ENCODE measurements around the gene DCPS.
"Not testable (repeated sequence)": the region's sequence is repeated elsewhere in the genome, so short reads cannot be mapped to it uniquely, and the experiment has no call there.

DCPS gene

GRCh38 chr11:126358763-126359160 is 54.9 kb downstream of the DCPS start:
- DNase-seq (ENCODE audit: low spot score), result no peak

DNA sequence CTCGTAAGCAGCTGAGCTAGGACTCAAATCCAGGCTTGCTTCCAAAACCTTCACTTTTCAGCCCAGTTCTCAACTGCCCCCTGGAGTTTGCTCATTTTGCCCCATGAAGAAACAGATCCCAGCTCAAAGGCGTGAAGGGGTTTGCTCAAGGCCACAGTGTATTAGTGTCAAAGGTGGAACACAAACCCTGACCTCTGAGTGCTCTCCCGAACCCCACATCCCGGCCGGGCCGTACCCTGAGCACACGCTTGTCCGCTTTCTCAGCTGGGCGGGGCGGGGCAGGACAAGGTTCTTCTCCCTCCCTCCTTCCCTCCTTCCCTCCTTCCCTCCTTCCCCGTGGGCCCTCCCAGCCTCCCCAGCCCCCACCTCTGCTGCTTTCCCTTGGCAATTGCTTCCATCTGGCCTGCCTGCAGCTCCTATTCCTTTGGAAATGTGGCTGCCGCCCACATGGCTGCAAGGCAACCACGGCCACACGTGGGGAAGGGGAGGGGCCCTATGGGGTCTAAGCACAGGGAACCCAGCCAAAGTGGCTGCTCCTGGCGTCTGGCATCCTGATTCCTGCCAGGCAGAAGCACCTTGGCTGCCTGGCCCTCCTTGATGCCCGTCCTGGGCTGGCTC is 55.7 kb downstream of the DCPS start:
- DNase-seq (ENCODE audit: low spot score), result no peak

DNA sequence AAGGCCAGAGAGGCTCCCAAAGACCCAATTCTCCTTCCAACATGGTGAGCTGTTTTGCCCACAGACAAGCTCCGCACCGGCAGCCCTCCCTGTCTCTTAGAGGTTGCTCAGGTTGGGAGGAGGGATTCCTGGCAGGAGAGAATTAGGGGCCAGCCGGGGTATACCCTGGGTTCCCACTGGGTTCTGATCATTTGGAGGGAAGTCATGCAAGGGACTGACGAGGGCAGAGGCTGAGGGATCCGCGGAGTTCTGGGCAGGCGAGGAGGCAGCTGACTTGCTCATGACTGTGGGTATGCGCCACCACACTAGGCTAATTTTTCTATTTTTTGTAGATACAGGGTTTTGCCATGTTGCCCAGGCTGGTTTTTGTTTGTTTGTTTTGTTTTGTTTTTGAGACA is 56.2 kb downstream of the DCPS start:
- no peak for DNase-seq (ENCODE audit: low spot score)

DNA sequence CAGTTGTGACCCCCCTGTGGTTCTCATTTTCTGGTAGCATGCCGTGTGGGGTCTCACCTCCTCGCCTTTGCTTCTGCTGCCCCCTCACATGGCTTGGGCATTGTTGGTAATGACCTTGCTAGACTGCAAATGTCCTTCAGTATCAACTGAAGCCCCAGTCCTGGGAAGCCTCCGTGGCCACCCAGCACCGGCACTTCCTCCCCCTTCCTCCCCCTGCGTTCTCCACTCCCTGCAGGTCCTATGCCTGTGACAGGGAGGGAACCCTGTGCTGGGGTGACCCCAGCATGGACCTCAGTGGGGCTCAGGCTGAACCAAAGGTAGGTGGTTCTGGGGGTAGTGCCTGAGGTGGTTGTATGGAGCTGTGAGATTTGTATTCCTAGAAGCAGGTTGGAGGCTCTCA is 57.5 kb downstream of the DCPS start:
- DNase-seq (ENCODE audit: low spot score), result no peak

- no peak for DNase-seq (ENCODE audit: low spot score)
Observed at GRCh38 chr11:126362879-126363655, 59.2 kb downstream of the DCPS start.

GRCh38 chr11:126363706-126364248 is 59.9 kb downstream of the DCPS start:
- no peak for DNase-seq (ENCODE audit: low spot score)

DNA sequence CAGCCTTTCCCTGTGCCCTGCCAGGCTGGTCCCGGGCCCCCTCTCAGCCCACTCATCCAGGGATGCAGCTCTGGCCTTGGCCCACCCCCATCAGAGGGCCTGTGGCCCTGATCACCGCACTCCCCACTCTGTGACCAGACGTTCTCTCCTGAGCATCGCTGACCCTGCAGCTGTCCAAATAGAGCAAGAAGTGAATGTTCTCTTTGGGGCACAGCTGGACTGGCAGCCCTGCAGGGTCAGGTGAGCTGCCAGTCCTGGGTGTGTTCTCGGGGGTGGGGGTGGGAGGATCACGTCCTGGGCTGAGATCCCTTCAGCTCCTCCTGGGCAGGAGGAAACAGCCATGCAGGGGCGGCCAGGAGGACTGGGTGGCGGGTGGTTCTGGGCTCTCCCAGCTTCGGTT is 60.9 kb downstream of the DCPS start:
- not testable (repeated sequence) for DNase-seq (ENCODE audit: low spot score)

DNA sequence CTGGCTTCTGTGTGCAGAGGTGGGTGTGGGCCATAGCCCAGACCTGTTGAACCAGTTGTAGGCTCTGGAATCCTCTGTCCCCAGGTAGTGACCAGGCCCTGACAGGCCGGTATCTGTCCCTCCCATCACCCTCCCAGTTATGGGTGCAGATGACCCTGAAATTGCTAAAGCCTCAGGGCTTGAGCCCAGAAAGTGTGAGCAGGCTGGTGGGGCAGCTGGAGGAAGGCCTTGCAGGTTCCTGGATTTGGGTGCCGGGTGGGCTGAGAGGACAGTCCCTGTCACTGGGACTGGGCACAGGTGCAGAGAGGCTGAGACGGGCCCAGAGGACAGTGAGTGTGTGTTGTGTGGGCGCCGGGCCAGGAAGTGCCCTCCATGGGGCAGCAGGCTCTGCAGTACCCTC is 61.6 kb downstream of the DCPS start:
- DNase-seq (ENCODE audit: low spot score), result not testable (repeated sequence)

GRCh38 chr11:126366064-126366822 is 62.4 kb downstream of the DCPS start:
- no peak for DNase-seq (ENCODE audit: low spot score)

DNA sequence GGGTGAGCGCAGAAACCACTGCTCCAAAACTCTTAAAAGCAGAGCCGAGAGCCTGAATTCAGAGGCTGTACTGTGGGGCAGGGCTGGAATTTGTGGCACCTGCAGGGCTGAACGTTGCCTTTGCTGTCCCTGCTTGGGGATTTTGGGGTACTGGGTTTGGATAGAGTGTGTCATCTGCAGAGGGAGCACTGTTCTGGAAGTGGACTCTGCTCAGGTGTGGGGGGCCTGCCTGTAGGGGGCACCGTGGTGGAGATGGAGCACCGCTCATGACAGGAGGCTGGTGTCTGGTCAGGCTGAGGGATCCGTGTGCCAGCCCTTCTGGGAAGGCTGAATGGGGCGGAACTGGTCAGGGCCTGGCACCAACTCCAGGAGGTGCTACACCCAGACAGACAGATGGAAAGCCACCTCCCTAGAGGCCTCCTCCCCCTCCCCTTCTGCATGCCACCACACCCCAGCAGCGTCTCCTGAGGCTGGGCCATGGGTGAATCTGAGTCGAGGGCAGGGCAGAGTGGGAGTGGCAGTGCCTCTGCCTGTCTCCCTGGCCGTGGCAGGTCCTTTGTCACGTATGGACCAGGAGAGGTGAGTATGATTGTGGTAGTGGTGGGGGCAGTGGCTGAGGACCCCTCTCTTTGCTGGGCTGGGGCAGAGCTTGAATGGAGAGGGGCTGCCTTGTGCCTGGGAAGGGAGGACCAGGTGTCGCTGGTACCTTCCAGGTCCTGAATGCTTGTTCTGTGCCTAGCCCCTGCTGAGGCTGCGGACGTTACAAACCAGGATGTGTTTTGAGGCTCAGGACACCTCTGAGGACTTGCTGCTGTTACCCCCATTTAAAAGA is 63.2 kb downstream of the DCPS start:
- DNase-seq (ENCODE audit: low spot score), result not testable (repeated sequence)

DNA sequence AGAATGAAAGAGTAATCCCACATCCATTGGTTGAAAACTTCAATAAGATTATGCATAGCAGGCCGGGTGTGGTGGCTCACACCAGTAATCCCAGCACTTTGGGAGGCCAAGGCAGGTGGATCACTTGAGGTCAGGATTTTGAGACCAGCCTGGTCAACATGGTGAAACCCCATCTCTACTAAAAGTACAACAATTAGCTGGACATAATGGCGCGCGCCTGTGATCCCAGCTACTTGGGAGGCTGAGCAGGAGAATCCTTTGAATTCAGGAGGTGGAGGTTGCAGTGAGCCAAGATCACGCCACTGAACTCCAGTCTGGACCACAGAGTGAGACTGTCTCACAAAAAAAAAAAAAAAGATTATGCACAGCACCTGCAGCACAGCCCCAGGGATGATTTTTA is 63.9 kb downstream of the DCPS start:
- DNase-seq (ENCODE audit: low spot score), result not testable (repeated sequence)

DNA sequence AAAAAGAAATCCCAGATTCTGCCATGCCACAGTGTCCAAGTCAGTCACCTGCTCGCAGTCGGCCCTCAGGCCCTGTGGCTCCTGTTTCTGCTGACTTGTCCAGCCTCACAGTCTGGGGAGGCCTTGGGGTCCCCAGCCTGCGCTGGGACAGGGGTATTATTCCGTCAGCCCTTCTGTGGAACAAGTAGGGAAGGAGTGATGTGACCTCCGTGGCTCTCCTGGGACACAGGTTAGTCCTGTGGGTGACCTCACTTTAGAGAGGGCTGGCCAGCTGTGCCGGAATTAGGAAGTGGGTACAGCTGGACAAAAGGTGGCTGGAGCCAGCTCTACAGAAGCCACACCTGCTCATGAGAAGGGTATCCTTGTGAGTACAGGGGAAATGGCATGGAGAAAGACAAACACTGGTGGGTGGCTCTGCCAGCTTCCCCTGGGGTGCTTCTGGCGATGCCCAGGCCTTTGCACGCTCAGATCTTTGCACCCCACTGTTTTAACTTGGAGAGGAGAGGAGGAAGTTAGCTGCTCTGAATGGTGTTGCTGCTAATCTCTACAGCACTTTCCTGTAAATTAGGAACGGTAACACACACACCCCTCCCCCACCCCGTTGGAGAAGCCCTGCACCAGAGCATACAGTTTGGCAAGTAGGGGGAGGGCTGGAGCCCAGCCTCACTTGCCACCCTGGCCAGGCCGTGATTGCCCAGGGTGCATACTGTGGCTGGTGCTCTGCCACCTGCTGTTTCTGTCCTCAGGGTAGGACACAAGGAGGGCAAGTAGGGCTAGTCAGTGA is 64.7 kb downstream of the DCPS start:
- not testable (repeated sequence) for DNase-seq (ENCODE audit: low spot score)

GRCh38 chr11:126370016-126370415 is 66.2 kb downstream of the DCPS start:
- no peak for DNase-seq (ENCODE audit: low spot score)

DNA sequence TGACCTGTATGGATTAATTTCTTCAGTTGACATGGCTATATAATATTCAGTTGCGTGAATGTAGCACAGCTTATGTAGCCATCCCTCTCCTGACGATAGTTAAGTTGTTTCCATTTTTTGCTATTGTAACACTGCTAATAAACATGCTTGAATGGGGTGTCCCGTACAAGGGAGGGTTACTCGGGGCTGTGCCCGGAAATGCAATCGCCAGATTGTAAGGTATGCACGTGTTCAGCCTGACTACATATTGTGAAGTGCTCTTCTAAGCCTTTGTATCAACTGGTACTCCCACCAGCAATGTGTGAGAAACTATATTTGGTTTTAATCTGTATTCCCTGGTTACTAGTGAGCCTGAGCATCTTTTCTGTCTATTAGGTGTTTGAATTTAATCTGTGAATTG is 67.7 kb downstream of the DCPS start:
- DNase-seq (ENCODE audit: low spot score), result no peak

- not testable (repeated sequence) for DNase-seq (ENCODE audit: low spot score)
Observed at GRCh38 chr11:126373389-126374066, 69.7 kb downstream of the DCPS start.

DNA sequence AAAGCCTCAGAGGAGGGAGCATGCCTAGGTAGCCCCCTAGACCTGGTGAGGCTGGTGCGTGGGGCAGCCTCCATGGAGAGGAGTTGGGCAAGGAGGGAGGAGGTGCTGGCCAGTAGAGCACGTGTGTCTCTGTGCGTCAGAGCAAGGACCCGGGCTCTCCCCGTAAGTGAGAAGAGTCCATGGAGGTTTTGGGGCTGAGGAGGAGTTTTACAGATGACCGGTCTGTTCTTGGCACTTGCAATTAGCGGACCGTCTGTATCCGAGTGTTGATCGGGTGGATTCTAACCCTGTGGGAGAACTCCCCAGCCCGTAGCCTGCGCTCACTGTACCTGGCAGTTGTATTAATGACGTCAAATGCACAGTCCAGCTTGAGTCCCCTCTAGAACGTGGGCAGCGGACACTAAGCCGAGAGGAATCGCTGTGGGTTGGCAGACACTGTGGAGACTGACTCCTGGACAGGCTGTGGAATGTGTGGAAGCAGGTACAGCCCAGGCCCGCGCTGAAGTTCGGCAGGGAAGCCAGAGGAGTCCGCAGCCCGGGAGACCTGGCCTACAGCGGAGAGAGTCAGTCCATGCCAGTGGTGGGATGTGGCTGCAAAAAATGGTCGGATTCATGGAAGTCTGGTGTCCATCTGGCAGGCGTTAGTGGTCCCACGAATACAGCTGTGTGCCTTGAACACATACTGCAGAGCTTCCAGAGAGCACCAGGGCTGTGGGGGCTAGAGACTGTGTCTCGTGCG is 70.9 kb downstream of the DCPS start:
- DNase-seq (ENCODE audit: low spot score), result not testable (repeated sequence)

DNA sequence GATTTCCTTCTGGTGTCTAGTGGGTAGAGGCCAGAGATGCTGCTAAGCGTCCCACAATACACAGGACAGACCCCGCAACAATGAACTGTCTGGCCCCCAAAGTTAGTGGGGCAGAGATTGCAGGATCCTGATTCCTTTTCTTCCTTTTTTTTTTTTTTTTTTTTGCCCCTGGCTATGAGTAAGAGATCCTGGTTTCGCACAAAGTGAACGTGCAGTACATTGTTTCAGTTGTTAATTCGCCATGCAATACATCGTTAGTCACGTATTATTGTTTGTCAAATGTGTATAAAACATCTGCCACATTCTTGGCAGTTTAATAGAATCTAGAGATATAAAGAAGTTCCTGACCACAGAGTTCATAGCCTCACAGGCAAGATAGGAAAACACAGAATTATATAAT is 71.9 kb downstream of the DCPS start:
- DNase-seq (ENCODE audit: low spot score), result no peak

GRCh38 chr11:126378763-126379162 is 74.9 kb downstream of the DCPS start:
- DNase-seq (ENCODE audit: low spot score), result no peak

DNA sequence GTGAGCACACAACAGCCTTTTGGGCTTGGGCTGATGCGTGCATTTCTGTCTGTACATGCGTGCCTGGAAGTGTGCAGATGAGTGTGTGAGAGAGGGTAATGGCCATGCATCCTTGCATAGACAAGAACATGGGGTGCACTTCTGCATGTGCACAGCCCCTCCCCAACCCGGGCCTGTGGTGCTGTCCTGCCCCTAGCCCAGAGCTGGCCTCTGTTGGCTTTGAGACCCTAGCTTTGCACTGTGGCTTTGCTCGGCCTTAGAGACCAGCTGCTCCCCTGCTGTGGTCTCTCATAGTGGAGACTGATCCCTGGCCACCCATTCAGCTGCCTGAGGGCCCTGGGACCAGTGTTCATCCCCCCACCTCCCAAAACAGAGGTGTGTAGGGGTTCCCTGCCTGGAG is 77.0 kb downstream of the DCPS start:
- DNase-seq (ENCODE audit: low spot score), result no peak

All from SK-N-DZ (cell line).